HL-60 (cell line): ENCODE measurements around the gene CORO2A.

Source experiments
- POLR2AphosphoS5 ChIP-seq: IDR thresholded peaks from 2 replicates; pipeline ENCODE4 v1.6.1; 2012; ENCODE audit warnings: low read depth
- SPI1 ChIP-seq: IDR thresholded peaks from 2 replicates; pipeline ENCODE4 v1.6.1; 2012; ENCODE audit warnings: low read depth, mild to moderate bottlenecking, borderline replicate concordance
- TF ChIP-seq, protein P1 (sequence below): IDR thresholded peaks from 2 replicates; pipeline ENCODE4 v1.6.1; 2012; ENCODE audit warnings: low read depth; ENCODE audit not compliant: insufficient replicate concordance
- TF ChIP-seq, protein P2 (sequence below): IDR thresholded peaks from one replicate; pipeline ENCODE4 v1.5.1; 2011; ENCODE audit warnings: low read length, control low read depth, inconsistent platforms; ENCODE audit not compliant: insufficient read depth

DNA sequence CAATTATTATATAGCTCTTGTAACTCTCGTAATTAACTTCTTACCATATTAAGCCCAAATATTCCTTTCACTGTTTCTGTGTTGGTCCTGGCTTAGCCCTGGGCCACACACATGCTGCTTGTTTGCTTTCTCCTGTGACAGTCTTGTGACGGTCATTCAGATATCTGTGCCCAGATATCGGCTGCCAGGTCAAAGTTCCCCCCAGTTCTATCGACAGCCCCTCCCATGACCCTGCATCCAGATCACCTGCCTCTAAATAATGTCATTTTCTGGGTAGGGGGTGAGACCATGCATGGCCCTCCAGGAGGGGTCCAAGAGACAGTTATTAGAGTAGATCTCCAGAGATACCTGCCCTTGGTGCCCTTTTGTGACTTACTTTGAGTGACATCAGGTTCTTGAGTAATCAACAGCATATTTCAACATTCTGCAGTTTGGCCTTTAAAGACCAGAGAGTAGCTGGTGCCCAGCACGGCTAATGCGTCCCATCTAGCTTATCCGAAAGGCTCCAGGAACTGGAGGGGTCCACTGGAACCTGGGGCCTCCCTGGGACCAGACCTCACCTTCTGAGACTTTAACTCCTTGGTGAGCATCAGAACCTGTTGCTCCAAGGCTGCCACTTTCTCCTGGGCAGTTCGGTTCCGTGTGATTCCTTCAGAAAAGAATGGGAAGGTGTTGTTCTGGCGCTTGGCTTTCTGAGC is 36.1 kb upstream of the CORO2A start:
- no peak for TF ChIP-seq POLR2AphosphoS5
- TF ChIP-seq, protein P1, sequence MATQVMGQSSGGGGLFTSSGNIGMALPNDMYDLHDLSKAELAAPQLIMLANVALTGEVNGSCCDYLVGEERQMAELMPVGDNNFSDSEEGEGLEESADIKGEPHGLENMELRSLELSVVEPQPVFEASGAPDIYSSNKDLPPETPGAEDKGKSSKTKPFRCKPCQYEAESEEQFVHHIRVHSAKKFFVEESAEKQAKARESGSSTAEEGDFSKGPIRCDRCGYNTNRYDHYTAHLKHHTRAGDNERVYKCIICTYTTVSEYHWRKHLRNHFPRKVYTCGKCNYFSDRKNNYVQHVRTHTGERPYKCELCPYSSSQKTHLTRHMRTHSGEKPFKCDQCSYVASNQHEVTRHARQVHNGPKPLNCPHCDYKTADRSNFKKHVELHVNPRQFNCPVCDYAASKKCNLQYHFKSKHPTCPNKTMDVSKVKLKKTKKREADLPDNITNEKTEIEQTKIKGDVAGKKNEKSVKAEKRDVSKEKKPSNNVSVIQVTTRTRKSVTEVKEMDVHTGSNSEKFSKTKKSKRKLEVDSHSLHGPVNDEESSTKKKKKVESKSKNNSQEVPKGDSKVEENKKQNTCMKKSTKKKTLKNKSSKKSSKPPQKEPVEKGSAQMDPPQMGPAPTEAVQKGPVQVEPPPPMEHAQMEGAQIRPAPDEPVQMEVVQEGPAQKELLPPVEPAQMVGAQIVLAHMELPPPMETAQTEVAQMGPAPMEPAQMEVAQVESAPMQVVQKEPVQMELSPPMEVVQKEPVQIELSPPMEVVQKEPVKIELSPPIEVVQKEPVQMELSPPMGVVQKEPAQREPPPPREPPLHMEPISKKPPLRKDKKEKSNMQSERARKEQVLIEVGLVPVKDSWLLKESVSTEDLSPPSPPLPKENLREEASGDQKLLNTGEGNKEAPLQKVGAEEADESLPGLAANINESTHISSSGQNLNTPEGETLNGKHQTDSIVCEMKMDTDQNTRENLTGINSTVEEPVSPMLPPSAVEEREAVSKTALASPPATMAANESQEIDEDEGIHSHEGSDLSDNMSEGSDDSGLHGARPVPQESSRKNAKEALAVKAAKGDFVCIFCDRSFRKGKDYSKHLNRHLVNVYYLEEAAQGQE: no peak
- TF ChIP-seq, protein P2, sequence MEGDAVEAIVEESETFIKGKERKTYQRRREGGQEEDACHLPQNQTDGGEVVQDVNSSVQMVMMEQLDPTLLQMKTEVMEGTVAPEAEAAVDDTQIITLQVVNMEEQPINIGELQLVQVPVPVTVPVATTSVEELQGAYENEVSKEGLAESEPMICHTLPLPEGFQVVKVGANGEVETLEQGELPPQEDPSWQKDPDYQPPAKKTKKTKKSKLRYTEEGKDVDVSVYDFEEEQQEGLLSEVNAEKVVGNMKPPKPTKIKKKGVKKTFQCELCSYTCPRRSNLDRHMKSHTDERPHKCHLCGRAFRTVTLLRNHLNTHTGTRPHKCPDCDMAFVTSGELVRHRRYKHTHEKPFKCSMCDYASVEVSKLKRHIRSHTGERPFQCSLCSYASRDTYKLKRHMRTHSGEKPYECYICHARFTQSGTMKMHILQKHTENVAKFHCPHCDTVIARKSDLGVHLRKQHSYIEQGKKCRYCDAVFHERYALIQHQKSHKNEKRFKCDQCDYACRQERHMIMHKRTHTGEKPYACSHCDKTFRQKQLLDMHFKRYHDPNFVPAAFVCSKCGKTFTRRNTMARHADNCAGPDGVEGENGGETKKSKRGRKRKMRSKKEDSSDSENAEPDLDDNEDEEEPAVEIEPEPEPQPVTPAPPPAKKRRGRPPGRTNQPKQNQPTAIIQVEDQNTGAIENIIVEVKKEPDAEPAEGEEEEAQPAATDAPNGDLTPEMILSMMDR: no peak
- TF ChIP-seq SPI1: no peak
